ENCODE data around the gene BRMS1L. TPM values are rescaled to one million over a fixed set of nuclear protein-coding genes. Genes with fewer than 3 reads are reported as not detected.
"Not testable (repeated sequence)": the region's sequence is repeated elsewhere in the genome, so short reads cannot be mapped to it uniquely, and the experiment has no call there.

The BRMS1L gene
- polyA plus RNA-seq, 4 donors: 17.3 to 22.4 (median 17.9) TPM

DNA sequence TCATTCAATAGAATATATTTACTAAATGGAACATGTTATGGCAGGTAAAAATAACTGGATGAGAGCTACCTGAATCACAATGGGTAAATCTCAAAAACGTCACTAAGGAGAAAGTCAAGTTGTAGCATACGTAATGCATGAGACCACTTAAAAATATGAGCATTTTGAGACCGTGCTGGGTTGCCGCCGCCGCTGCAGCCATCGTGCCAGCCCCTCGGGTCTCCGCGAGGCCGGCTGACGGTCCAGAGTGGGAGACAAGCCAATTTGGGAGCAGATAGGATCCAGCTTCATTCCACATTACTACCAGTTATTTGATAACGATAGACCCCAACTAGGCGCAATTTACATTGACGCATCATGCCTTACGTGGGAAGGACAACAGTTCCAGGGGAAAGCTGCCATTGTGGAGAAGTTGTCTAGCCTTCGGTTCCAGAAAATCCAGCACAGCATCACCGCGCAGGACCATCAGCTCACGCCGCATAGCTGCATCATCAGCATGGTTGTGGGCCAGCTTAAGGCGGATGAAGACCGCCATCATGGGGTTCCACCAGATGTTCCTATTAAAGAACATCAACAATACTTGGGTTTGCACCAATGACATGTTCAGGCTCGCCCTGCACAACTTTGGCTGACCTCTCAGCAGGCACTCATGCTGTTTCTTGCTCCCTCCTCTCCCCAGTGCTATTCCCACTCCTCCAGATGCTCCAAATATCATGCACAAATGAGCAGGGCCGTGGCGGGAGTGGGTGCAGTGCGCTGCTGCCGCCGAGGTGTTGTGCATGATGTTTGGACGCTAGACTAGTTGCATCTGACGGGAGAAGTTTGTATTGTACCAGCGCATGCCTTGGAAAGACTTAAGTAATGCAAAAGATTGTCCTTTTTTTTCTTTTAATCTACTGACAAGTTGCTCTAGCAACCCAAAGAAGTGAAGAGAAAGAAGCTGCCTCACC is 6.3 kb upstream of the BRMS1L start:
- DNase-seq (ENCODE audit: low read depth in 4 of 4, low spot score in 2 of 4): no peak

DNA sequence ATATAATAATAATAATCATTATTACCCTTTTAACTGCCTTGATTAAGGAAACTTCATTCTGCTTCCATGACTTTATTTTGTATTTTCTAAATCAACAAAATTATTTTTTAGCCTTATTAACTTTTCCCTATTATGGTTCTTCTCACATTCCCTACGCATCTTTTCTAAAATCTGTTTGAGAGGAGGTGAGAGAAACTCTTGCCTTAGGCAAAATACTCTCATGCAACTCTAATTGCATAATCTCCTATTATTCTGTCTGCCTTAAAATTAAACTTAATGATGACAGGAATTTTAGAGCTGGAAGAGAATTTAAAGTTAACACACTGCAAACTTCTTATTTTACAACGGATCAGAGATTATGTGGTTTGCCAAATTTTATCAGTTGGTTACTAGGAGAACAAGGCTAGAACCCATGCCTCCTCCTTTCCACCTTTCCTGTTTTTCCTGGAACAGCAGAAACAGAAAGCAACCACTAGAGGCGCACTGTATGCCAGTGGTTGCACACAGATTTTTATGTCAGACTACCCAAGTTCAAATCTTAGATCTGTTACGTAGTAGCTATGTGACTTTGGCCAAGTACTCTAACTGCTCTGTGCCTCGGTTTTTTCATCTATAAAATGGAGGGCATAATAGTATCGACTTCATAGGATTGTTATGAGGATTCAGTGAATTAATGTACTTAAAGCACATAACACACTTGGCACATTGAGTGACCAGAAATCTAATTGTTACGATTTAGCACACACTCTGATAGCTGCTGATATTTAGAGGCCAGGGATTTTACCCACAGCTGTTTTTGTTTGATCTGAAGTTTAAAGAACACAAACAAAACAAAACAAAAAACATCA is 4.3 kb upstream of the BRMS1L start:
- no peak for DNase-seq (ENCODE audit: low read depth in 4 of 4, low spot score in 2 of 4)

DNA sequence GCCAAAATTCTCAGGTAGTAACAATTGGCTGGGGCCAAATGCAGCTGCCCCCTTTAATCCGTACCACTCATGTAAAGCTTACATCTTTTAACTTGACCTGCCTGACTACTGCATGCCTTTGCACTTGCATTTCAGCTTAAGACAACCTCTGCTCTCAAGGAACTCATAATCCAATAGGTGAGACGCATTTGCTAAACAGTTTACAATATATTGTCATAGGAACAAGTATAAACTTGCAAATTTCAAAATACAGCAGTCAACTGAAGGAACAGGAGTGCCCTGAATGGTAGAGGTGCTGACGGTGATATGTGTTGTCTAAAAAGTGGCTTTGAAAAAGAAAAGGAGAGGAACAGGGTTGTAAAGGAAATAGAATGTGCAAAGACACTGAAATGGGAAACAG is 3.6 kb upstream of the BRMS1L start:
- DNase-seq (ENCODE audit: low read depth in 4 of 4, low spot score in 2 of 4): no peak

DNA sequence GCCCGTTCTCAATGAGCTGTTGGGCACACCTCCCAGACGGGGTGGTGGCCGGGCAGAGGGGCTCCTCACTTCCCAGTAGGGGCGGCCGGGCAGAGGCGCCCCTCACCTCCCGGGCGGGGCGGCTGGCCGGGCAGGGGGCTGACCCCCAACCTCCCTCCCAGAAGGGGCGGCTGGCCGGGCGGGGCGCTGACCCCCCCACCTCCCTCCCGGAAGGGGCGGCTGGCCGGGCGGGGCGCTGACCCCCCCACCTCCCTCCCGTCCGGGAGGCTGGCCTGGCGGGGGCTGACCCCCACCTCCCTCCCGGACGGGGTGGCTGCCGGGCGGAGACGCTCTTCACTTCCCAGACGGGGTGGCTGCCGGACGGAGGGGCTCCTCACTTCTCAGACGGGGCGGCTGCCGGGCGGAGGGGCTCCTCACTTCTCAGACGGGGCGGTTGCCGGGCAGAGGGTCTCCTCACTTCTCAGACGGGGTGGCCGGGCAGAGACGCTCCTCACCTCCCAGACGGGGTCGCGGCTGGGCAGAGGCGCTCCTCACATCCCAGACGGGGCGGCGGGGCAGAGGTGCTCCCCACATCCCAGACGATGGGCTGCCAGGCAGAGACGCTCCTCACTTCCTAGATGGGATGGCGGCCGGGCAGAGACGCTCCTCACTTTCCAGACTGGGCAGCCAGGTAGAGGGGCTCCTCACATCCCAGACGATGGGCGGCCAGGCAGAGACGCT is 1.5 kb upstream of the BRMS1L start:
- not testable (repeated sequence) for DNase-seq (ENCODE audit: low read depth in 4 of 4, low spot score in 2 of 4)

DNA sequence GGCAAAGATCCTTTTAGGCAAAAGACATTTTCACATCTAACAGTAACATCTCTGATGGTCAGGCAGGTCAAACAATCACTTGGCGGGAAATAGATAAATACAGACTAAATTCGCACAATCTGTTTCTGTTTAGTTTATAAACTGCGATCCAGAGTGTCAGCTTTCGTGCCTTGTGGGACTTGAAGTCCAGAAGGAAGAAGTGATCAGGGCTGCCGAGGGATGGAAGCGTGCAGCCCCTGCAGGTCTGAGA is 245 bp upstream of the BRMS1L start:
- no peak for DNase-seq (ENCODE audit: low read depth in 4 of 4, low spot score in 2 of 4)

DNA sequence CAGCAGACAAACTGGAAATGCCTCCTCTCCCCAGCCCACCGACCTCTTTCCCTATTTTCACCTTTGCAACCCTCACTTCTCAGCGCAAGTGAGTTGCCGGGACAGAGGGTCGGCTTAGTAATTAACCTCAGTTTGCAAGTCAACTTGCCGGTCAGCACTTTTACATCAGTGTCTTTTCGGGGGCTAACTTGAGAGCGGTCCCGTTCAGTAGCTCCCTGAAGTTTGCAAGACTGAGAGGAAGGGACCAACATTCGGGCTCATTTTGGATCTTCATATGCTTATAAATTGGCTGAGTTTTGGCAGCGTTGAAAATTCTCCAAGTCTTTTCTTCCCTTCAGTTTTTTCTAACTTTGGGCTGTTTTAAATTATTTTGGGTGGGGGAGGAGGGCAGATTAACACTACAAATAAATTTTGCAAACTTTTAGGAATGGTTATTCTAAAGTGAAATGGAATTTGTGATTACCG is 846 bp downstream of the BRMS1L start:
- DNase-seq (ENCODE audit: low read depth in 4 of 4, low spot score in 2 of 4): no peak

DNA sequence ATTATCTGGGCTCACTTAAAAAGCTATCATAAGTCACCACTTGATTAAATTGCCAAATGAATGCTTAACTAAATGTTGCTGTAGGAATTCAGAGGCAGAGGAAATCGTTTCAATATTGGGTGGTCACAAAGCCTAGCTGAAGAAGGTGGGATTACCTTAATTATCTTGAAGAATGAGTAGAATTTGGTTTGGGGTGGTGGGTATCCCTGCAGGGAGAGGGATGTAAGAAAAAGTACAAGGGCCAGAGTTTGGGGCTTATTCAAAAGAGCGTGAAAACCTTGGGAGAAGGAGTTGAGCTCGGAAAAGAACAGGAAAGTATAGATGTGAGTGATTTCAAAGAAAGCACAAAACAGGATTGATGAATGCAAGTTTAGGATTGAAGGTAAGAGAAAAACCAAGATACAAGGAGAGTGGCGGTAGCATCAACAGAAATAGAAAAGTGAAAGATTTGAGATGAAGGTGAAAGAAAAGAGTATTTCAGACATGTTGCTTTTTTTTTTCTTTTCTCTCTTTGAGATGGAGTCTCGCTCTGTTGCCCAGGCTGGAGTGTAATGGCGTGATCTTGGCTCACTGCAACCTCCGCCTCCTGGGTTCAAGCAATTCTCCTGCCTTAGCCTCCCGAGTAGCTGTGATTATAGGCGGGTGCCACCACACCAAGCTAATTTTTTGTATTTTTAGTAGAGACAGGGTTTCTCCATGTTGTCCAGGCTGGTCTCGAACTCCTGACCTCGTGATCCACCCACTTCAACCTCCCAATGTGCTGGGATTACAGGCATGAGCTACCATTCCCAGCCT is 1.7 kb downstream of the BRMS1L start:
- DNase-seq (ENCODE audit: low read depth in 4 of 4, low spot score in 2 of 4): no peak

DNA sequence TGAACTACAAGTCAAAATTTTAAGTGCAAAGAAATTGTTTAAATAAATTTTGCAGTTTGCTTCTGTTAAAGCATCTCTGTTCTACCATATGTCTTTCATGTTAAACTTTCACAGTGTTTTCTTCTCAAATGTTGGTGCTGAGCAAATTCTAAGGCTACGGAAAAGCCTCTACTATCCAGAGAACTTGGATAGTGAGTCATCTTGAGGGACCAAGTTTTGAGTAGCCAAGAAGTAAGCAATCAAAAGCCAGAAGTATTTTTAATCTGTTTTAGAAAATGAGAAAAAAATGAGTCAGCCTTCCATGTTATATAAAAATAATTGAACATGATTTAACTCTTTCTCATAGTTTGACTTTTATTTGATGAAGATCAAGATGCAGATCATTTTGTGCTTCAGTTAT is 3.3 kb downstream of the BRMS1L start:
- no peak for DNase-seq (ENCODE audit: low read depth in 4 of 4, low spot score in 2 of 4)

DNA sequence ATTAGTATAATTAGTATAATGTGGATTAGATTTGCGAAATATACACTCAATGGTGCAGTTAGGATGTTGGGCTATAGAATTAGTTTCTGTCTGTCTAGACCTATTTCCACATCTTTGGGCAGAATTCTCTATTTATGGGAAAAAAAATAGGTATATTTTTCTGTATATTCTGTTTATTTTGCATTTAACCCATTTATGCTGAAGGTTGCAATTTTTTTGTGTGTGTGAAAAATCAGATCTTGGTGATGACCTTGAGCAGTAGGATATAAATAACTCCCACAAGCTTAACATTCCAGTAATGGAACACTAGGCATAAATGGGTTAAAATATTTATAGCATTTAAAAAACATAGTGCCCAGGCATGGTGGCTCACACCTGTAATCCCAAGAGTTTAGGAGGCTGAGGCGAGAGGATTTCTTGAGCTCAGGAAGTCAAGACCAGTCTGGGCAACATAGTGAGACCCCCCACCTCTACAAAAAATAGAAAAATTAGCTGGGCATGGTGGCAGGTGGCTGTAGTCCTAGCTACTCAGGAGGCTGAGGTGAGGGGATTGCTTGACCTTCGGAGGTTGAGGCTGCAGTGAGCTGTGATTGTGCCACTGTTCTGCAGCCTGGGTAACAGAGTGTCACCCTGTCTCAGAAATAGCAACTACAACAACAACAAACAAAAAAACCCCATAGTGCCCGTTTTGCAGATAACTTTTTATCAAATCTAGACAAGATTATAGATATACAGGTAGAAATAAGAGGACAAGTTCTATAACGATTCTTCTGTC is 9.3 kb downstream of the BRMS1L start:
- no peak for DNase-seq (ENCODE audit: low read depth in 4 of 4, low spot score in 2 of 4)

DNA sequence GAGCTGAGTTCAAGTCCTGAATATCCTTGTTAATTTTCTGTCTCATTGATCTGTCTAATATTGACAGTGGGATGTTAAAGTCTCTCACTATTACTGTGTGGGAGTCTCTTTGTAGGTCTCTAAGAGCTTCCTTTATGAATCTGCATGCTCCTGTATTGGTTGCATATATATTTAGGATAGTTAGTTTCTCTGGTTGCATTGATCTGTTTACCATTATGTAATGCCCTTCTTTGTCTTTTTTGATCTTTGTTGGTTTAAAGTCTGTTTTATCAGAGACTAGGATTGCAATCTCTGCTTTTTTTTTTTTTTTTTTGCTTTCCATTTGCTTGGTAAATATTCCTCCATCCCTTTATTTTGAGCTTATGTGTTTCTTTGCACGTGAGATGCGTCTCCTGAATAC is 15.6 kb downstream of the BRMS1L start:
- DNase-seq (ENCODE audit: low read depth in 4 of 4, low spot score in 2 of 4): not testable (repeated sequence)

DNA sequence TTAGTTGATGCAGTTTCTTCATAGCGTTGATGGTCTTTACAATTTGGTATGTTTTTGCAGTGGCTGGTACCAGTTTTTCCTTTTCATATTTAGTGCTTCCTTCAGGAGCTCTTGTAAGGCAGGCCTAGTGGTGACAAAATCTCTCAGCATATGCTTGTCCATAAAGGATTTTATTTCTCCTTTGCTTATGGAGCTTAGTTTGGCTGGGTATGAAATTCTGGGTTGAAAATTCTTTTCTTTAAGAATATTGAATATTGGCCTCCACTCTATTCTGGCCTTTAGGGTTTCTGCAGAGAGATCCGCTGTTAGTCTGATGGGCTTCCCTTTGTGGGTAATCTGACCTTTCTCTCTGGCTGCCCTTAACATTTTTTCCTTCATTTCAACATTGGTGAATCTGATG is 16.1 kb downstream of the BRMS1L start:
- not testable (repeated sequence) for DNase-seq (ENCODE audit: low read depth in 4 of 4, low spot score in 2 of 4)

DNA sequence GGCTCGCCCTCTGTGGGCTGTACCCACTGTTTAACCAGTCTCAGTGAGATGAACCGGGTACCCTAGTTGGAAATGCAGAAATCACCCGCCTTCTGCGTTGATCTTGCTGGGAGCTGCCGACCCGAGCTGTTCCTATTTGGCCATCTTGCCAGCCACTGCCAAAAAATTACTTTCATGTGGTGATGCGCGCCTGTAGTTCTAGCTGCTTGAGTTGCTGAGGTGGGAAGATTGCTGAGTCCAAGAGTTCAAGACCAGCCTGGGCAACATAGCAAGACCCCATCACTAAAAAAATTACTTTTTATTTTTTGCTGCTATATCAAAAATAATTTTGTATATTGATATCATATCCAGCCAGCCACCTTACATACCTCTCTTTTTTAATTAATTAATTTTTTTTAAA is 18.4 kb downstream of the BRMS1L start:
- DNase-seq (ENCODE audit: low read depth in 4 of 4, low spot score in 2 of 4): no peak

DNA sequence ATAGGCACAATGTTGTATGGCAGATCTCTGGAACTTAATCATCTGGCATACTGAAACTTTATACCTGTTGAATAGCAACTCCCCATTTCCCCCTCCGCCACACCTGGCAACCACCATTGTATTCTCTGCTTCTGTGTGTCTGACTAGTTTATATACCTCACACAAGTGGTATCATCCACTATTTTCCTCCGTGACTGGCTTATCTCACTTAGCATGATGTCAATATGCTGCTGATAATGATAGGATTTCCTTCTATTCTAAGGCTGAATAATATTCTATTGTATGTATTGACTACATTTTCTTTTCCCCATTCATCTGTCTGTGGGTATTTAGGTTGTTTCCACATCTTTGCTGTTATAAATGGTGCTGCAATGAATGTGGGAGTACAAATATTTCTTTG is 21.5 kb downstream of the BRMS1L start:
- DNase-seq (ENCODE audit: low read depth in 4 of 4, low spot score in 2 of 4): no peak

DNA sequence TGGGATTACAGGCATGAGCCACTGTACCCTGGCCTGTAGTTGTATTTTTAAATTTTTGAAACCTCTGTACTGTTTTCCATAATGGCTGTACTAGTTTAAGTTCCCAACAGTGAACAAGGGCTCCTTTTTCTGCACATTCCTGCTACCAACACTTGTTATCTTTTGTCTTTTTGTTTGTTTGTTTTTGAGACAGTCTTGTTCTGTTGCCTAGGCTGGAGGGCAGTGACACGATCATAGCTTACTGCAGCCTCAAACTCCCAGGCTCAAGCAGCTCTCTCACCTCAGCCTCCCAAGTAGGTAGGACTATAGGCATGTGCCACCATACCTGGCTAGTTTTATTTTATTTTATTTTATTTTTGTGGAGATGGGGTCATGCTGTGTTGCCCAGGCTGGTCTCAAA is 23.0 kb downstream of the BRMS1L start:
- no peak for DNase-seq (ENCODE audit: low read depth in 4 of 4, low spot score in 2 of 4)

DNA sequence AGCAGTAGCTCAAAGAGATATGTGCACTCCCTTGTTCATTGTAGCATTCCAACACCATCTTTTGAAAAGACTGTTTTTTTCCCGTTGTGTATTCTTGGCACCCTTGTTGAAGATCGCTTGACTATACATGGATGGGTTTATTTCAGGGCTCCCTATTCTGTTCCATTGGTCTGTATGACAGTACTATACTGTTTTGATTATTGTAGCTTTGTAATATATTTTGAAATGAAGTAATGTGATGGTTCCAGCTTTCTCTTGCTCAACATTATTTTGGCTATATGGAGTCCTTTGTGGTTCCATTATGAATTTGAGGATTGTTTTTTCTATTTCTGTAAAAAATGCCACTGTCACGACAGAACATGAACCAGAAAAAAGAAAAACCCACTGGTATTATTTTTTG is 25.7 kb downstream of the BRMS1L start:
- no peak for DNase-seq (ENCODE audit: low read depth in 4 of 4, low spot score in 2 of 4)

DNA sequence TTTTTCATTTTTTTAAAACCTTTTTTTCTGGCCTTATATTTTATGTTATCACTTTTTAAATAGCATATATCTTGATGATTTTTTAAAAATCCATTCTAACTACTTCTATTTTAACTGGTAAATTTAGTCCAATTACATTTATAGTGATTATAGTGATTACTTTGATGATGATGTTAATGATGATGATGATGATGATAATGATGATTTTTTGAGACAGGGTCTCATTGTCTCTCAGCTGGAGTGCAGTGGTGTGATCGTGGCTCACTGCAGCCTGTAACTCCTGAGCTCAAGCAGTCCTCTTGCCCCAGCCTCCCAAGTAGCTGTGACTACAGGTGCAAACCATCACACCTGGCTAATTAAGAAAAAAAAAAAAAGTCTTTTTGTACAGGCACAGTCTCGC is 27.1 kb downstream of the BRMS1L start:
- no peak for DNase-seq (ENCODE audit: low read depth in 4 of 4, low spot score in 2 of 4)

DNA sequence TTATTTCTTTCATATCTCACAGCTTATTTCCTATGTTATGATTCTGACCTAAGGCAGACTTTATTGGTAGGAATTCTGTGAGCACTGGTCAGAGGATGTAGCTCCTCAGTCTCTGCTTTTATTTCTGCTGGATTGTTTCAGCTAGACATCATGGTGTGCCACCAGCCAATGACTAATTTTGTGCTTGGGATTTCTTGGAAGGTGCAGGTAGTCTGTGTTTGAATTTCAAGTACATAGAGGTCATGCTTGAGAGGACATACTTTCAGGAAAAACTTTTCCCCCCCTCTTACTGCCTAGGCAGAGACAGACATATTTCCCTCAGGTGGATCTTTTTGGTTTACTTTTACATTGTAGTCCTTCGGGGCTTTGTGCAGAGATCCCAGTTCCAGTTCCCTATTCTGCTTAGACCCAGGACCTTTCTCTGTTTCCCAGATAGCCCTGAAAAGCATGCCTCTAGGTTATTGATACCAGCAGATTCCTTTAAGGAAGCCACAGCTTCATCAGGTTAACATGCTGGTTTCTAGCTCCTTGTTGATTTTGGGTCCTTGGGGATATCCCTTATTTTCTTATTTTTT is 28.6 kb downstream of the BRMS1L start:
- no peak for DNase-seq (ENCODE audit: low read depth in 4 of 4, low spot score in 2 of 4)

DNA sequence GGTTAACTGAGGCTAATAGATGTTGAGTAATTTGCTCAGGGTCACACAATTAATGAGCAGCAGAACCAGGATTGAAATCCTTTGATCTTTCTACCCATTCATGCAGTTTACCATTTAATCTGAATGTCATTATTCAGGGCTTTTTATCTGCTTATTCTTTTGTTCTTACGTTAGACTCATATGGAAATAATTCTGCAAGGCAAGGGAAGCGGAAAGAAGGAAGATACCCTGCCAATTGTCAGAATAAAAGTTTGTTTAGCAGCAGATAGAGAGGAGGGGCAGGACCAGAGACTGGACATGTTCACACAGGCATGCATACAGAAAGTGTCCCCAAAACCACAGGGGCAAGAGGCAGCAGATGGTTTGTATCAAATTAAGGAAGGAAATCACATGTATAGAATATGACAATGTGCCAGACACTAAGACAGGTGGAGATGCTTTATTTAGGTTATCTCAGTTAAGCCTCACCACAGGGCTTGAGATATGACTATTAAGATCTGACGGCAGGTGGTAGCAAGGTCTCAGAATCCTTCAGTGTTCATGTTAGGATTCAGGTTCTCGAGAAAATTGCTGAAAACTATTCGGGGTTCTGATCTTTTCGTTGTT is 29.8 kb downstream of the BRMS1L start:
- DNase-seq (ENCODE audit: low read depth in 4 of 4, low spot score in 2 of 4): no peak
